GM12801 (cell line): ENCODE results near the gene NDUFA8.

ENCODE experiments used
- TF ChIP-seq, protein P1 (sequence below): IDR thresholded peaks from one replicate; pipeline ENCODE4 v1.5.1; 2011; ENCODE audit warnings: control low read depth; ENCODE audit not compliant: insufficient read length; ENCODE audit errors: extremely low read depth

NDUFA8 gene

DNA sequence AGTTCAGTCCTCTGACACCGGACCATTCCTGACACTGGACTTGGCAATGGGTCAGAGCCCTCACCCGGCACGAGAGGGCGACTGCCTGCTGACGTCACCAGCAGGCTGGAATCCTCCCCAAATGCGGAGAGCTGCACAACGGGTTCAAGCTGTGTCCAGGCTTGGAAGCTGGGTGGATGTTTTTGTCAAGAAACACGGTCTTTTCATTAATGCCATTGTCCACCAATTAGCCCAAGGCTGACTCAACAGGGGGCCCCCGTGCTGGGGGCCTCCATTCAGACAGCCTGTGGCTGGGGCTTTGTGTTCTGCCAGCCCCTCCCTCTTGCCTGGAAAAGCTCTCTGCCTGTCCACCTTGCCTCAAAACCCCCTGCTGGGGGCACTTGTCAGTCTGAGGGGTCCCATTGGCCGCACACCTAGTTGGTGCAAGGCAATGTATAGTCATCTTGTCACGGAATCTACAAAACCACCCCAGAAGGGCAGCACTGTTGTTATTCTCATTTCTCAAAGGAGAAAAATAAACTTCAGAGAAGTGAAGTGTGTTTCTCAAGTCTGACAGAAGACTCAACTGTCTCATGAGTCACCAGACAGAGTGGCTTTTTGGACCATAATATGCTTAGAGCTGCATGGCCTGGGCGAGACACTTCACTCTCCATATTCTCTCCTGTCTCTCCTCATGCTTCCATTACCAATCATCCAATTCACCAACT lies 24.6 kb downstream of the NDUFA8 start:
- TF ChIP-seq, protein P1, sequence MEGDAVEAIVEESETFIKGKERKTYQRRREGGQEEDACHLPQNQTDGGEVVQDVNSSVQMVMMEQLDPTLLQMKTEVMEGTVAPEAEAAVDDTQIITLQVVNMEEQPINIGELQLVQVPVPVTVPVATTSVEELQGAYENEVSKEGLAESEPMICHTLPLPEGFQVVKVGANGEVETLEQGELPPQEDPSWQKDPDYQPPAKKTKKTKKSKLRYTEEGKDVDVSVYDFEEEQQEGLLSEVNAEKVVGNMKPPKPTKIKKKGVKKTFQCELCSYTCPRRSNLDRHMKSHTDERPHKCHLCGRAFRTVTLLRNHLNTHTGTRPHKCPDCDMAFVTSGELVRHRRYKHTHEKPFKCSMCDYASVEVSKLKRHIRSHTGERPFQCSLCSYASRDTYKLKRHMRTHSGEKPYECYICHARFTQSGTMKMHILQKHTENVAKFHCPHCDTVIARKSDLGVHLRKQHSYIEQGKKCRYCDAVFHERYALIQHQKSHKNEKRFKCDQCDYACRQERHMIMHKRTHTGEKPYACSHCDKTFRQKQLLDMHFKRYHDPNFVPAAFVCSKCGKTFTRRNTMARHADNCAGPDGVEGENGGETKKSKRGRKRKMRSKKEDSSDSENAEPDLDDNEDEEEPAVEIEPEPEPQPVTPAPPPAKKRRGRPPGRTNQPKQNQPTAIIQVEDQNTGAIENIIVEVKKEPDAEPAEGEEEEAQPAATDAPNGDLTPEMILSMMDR, result no peak

DNA sequence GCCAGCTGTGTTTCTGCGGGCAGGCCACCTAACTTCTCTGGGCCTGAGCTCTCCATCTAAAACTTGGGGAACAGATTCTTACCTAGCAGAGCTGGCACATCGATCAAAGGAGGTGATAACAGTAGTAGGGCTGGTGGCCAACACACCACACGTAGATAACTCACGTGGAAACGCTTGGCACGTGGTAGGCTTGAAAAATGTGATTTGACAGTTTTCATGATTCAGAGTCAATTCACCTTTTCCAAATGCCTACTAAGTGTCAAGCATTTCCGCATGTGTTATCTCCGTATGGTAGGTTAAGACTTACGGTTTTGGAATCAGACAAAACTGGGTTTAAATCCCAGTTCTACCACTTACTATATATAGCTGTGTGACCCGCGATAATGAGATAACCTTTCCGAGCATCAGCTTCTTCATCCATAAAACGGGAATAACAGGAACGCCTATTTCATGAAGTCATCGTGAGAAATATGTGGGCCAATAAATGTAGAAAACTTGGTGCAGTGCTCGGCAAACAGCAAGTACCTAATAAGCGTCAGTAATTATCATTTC lies 25.5 kb downstream of the NDUFA8 start:
- TF ChIP-seq, protein P1, result no peak

DNA sequence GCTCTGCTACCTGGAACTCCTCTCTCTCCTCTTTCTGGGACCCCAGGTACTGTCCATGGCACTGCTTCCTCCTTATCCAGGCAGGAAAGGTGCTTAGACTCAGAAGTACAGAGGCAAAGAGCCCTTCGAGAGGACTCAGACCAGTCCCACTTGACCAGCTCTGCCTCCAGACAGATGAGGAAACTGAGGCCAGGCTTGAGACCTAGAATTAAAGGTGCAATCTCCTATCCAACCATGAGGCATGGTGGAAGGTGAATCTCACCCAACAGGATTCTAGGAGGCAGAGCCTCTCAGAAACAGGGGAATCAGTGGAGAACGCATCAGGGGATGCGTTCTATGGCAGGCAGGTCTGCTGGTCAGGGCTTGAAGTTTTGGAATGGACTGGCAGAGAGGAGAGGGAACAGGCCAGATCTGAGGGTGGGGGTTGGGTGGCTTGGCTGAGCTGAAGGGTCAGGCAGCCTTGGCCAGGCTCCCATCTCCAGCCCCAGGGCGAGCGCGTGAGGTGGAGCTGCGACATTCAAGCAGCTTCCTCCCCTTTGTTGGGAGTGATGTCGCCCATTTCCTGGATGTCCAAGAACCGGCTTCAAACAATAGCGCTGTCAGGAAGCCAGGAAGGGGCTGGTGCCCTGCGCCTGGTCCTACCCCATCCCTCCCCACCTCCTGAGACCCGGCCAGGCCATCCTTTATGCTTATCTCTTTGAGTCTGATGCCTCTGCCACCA lies 26.2 kb downstream of the NDUFA8 start:
- TF ChIP-seq, protein P1, result no peak

DNA sequence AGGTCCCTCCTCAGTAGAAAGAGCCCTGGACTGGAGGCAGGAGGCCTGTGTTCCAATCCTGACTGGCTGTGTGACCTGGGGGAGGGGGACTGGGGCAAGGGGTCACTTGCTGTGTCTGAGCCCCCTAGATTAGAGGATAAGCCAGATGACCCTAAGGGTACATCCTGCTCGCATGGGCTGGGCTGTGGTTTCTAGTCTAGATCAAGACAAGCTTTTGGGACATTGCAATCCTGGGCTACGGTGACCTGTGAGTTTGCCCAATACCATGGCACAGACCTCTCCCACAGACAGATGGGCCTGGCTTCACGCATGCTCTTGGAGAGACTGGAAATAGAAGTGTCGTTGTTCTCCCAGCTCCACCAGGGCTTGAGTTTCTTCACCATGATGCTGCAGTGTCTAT lies 27.0 kb downstream of the NDUFA8 start:
- TF ChIP-seq, protein P1, result no peak

DNA sequence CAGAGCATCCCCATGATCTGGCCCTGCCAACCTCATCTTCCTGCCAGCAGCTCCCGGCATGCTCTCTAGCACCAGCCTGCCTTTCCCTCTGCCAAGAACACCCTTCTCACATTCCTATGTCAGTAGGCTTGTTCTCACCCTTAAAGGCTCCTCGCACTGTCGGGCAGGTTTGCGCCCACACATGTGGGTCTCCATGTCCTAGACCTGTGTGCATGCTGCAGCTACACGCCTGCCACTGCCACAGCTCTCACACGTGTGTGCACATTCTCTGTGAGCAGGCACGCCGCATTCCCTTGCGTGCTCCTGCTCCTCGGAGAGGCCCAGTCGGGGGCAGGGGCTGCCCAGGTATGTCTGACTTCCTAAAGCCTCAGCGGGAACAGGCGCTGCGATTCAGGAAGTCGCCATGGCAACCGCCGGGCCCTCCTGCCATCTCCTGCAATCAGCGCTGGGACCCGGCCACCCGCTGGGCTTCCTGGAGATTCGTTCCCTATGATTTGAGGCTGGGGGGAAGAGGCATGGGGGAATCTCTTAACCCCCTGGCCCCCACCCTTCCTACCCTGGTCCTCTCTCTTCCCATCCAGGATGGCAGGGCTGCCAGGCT lies 28.1 kb downstream of the NDUFA8 start:
- TF ChIP-seq, protein P1, result no peak

DNA sequence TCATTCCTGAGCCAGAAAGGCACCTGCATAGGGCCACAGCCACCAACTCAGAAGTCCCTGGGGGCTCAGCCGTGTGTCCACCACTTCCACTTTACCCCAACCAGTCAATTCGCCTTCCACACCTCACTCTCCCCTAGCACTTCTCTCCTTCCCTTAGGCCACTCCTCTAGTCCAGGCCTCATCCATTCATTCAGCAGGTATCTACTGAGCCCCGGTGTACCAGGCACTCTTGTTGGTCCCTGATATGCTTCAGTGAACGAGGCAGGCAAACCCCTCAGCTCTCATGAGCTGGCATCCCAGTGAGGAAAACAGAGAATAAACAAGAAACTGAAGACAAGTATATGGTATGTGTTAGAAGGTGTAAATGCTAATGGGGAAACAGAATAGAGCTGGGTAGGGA lies 28.7 kb downstream of the NDUFA8 start:
- TF ChIP-seq, protein P1, result no peak

DNA sequence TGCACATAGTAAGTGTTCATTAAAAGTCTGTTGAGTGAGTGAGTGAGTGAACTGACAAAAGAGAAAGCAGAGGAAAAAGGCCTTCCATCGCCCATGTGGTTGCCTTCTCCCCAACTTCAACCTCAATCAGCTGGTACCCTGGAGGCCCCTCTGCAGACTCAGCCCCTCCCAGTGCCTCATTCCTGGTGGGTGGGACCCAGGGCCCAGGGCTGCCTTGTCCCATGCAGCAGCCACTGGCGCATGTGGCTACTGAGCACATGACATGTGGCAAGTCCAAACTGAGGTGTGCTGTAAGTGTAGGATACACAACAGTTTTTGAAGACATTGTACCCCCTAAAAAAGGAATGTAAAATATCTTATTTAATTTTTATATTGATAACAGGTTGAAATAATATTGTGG lies 29.6 kb downstream of the NDUFA8 start:
- TF ChIP-seq, protein P1, result no peak
